ENCODE measurements around the gene MAN2A1. TPM values are rescaled to one million over a fixed set of nuclear protein-coding genes. Genes with fewer than 3 reads are reported as not detected.

MAN2A1 gene
- polyA plus RNA-seq, 2 of the 4 experiments (the other 2 are of a cell fraction): 15.8 to 51.5 TPM

- ATAC-seq (no peak), FAIRE-seq (no peak), DNase-seq (ENCODE audit: low read depth in 1 of 2, low spot score in 1 of 2) (no peak)
- CTCF ChIA-PET: interaction anchor here (1.0 kb wide), 1 partner anchor 194 kb away, joined by 3 read pairs; no protein-coding TSS in a partner anchor
- Histone ChIP-seq H3K9me3 (no peaks in the 10 kb centered on the region), H3K4me3 (no peak overlapping the region), H3K4me1 (no peaks in the 10 kb centered on the region), H3K4me2 (no peak overlapping the region), H3K27ac (no peak overlapping the region)
- no peak for TF ChIP-seq MAZ (IDR thresholded peaks at IDR 0.05; ENCODE audit: borderline replicate concordance, low read depth, low read length)
- no peak for TF ChIP-seq HEYL (CRISPR knock-in tag; IDR thresholded peaks at IDR 0.05)
- TF ChIP-seq ZFP36 (IDR thresholded peaks at IDR 0.05; ENCODE audit: borderline replicate concordance, partially characterized antibody): no peak
- TF ChIP-seq FOSB (CRISPR knock-in tag; IDR thresholded peaks at IDR 0.05): no peak
- no peak for TF ChIP-seq ZNF302 (CRISPR knock-in tag; IDR thresholded peaks at IDR 0.05)
- TF ChIP-seq, protein P1, sequence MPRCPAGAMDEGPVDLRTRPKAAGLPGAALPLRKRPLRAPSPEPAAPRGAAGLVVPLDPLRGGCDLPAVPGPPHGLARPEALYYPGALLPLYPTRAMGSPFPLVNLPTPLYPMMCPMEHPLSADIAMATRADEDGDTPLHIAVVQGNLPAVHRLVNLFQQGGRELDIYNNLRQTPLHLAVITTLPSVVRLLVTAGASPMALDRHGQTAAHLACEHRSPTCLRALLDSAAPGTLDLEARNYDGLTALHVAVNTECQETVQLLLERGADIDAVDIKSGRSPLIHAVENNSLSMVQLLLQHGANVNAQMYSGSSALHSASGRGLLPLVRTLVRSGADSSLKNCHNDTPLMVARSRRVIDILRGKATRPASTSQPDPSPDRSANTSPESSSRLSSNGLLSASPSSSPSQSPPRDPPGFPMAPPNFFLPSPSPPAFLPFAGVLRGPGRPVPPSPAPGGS (IDR thresholded peaks at IDR 0.05): no peak
- no peak for TF ChIP-seq CHD2 (IDR thresholded peaks at IDR 0.05; ENCODE audit: low read length, partially characterized antibody)
- no peak for TF ChIP-seq EHF (CRISPR knock-in tag; IDR thresholded peaks at IDR 0.05)
- TF ChIP-seq GATA3 (IDR thresholded peaks at IDR 0.05; ENCODE audit: borderline replicate concordance): no peak
- TF ChIP-seq EHMT2 (IDR thresholded peaks at IDR 0.05; ENCODE audit: low read depth): no peak
- no peak for TF ChIP-seq NR3C1 (IDR thresholded peaks at IDR 0.05)
- TF ChIP-seq E2F6 (IDR thresholded peaks at IDR 0.05; ENCODE audit: borderline replicate concordance, low read depth): no peak
- TF ChIP-seq PBX3 (IDR thresholded peaks at IDR 0.05): no peak
- no peak for TF ChIP-seq HOXB5 (CRISPR knock-in tag; IDR thresholded peaks at IDR 0.05)
- POLR2A ChIA-PET: no interaction called here
Measured at GRCh38 chr5:109882546-109882945, 192.8 kb downstream of the MAN2A1 start.

DNA sequence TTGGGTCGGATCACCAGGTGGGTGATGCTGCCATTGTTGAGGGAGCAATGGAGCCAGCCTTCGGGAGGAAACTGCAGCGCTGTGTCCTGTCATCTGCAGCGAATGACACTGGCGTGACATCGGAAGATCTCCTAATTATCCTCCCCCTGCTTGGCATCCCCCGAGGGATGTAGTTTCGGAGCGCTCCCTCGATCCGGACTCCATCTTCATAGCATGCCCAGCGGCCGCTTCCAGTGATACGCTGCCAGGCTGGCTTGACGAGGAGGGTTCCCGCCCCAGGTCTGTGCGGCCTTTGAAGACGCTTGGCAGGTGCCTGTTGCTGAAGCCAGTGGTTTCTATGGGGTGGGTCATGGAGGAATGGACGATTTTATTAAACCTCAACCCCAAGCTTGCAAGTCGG lies 194.9 kb downstream of the MAN2A1 start:
- CTCF ChIA-PET: no interaction called here
- H3K4me2 ChIP-seq: no peak overlapping the region
- WGBS (ENCODE audit: missing lambda C conversion rate): 85% methylated on average over 18 of the region's 20 CpGs
- DNase-seq (ENCODE audit: low read depth in 1 of 2, low spot score in 1 of 2): no peak
- TF ChIP-seq CHD4 (IDR thresholded peaks at IDR 0.05; ENCODE audit: borderline replicate concordance) (no peak), EHF (CRISPR knock-in tag; IDR thresholded peaks at IDR 0.05) (no peak), PHF8 (IDR thresholded peaks at IDR 0.05; ENCODE audit: borderline replicate concordance, low read depth) (no peak), ZFP36 (IDR thresholded peaks at IDR 0.05; ENCODE audit: borderline replicate concordance, partially characterized antibody) (no peak), PBX3 (IDR thresholded peaks at IDR 0.05) (no peak), CHD2 (IDR thresholded peaks at IDR 0.05; ENCODE audit: low read length, partially characterized antibody) (no peak), GATA3 (IDR thresholded peaks at IDR 0.05; ENCODE audit: borderline replicate concordance) (no peak), SMC3 (IDR thresholded peaks at IDR 0.05) (no peak), KDM1A (IDR thresholded peaks at IDR 0.05; ENCODE audit: low read depth) (no peak), CEBPB (IDR thresholded peaks at IDR 0.05) (no peak), NPAS2 (CRISPR knock-in tag; IDR thresholded peaks at IDR 0.05; ENCODE audit: borderline replicate concordance) (no peak), SREBF2 (IDR thresholded peaks at IDR 0.05) (no peak), JUN (IDR thresholded peaks at IDR 0.05) (no peak), ATOH8 (CRISPR knock-in tag; IDR thresholded peaks at IDR 0.05; ENCODE audit: low read depth) (no peak), MAFK (IDR thresholded peaks at IDR 0.05; ENCODE audit: partially characterized antibody) (no peak), FOSL2 (IDR thresholded peaks at IDR 0.05) (no peak), FOSL2 (CRISPR knock-in tag; IDR thresholded peaks at IDR 0.05) (no peak), RARB (CRISPR knock-in tag; IDR thresholded peaks at IDR 0.05) (no peak), MAZ (IDR thresholded peaks at IDR 0.05; ENCODE audit: borderline replicate concordance, low read depth, low read length) (no peak), FOXS1 (CRISPR knock-in tag; IDR thresholded peaks at IDR 0.05) (no peak), HOXB13 (CRISPR knock-in tag; IDR thresholded peaks at IDR 0.05; ENCODE audit: low read depth) (no peak)
- FAIRE-seq: no peak
- no peaks in the 10 kb centered on the region for H3K4me1 ChIP-seq
- ATAC-seq: no peak
- no peak overlapping the region for H3K4me3 ChIP-seq
- H3K9me3 ChIP-seq: no peaks in the 10 kb centered on the region
- POLR2A ChIA-PET: no interaction called here
- no peak overlapping the region for H3K27ac ChIP-seq
